NCI-H446 treated with DMSO at 0.1 percent for 48 hours (cell line): ENCODE results near the gene USB1.
"Not testable (repeated sequence)": the region's sequence is repeated elsewhere in the genome, so short reads cannot be mapped to it uniquely, and the experiment has no call there.

ENCODE experiments used
- DNase-seq: peaks from one replicate; lab custom pipeline; 2025; lab: John Stamatoyannopoulos, UW

The USB1 gene

DNA sequence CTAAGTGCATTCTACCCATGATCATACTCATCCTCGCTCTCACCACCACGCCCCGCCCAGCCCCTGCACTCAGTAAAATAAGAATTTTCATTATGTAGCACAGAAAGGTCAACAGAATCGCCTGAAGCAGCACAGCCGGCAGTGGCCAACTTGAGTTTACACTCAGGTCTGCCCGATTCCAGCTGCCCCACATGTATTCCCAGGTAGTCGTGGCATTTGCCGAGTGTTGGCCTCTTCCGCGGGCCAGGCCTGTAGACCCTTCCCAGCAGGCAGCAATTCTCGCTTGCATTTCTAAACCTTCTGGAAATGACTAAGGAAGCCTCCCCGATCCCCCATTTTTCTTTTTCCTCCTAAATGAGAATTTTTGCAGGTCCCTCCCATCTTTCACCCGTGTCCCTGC is 30.9 kb upstream of the USB1 start:
- DNase-seq = no peak

GRCh38 chr16:57970970-57971369 is 30.2 kb upstream of the USB1 start, which contains the start of gene CNGB1:
Gene CNGB1 (minus strand): TSS chr16:57971128. CDS start chr16:57967286, 3,842 bp downstream.
- DNase-seq = no peak

GRCh38 chr16:57971848-57972247 is 29.4 kb upstream of the USB1 start:
- DNase-seq = no peak

- no peak for DNase-seq
These were observed 28.9 kb upstream of the USB1 start for GRCh38 chr16:57972306-57972705.

- no peak for DNase-seq
These were observed 24.8 kb upstream of the USB1 start for GRCh38 chr16:57976331-57976796.

DNA sequence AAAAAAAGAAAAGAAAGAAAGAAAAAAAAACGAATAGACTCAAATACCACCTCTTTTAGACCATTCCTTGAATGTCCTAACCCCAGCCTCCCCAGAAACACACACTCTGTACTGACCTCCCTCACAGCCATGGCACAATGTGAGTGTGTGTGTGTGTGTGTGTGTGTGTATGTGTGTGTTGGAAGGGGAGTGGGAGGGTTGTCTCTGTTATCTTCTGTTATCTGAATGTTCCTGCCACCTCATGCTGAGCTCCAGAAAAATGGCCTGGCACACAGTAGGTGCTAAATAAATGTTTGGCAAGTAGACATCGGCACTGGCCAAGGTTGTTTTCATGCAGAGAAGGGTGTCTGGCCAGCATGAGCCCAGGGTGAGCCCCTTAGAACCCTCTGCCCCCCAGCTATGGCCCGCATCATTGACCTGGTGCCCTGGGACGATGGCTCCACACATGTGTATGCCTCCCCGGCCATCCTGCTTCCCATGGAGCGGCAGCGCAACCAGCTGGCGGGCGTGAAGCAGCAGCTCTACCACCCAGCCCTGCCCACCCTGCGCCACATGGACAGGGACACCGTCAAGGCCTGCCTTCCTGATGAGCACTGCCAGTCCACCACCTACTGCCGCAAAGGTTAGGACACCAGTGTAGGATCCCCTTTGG is 23.7 kb upstream of the USB1 start:
- no peak for DNase-seq

DNA sequence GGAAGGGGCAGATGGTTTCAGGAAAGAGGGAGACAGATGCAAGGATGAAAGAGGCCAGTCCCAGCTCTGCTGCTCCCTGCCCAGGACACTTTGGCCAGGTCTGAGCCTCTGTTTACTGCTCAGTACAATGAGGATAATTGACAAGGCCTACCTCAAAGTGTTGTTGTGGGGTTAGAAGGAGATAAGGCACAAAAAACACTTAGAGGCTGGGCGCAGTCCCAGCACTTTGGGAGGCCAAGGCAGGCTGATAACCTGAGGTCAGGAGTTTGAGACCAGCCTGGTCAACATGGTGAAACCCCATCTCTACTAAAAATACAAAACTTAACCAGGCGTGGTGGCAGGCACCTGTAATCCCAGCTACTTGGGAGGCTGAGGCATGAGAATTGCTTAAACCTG is 23.1 kb upstream of the USB1 start:
- not testable (repeated sequence) for DNase-seq

DNA sequence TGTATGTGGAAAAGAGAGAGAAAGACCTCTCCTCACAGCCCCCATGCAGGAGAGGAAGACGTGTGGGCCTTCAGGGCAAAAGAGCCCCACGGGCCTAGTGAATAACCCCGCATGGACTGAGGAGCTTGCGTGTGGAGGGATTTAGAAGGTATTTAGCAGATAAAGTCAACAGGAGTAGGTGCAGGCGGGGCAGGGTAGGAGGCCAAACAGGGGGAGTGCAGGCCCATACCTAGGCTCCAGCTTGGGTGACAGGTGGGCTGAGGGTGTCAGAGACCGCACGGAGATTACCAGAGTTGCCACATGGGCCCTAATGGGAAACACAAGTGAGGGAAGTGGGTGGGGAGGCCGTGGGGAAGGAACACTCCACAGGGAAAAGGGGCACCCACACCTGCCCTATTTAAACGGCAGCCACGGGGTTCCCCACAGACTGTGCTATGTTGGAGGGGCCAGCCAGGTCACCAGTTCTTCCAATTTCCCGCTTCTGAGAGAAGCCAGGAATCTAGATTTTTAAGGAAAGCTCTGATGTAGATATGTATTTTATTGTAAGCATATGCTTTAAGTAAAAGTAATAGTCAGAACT is 22.1 kb upstream of the USB1 start:
- no peak for DNase-seq

GRCh38 chr16:57981636-57982035 is 19.6 kb upstream of the USB1 start:
- DNase-seq = no peak

DNA sequence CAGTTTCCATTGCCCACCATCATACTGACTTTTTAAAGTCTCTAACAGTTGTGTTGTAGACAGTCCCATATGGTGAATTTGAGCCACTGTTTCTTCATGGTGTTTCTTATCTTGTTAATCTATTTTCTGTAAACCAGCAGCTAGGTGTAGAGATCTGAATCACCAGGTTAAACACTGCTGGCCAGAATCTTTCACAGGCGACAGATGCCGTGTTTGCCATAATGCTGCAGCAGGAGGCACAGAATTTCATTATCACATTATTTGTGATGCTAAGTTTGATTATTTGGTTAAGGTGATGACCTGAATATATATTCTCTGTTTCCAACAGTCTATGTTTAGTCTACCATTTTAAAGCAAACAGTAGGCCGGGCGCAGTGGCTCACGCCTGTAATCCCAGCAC is 18.8 kb upstream of the USB1 start:
- DNase-seq = no peak

GRCh38 chr16:57984443-57985203 is 16.6 kb upstream of the USB1 start:
- DNase-seq = no peak

GRCh38 chr16:57985204-57986181 is 15.7 kb upstream of the USB1 start:
- DNase-seq = no peak

DNA sequence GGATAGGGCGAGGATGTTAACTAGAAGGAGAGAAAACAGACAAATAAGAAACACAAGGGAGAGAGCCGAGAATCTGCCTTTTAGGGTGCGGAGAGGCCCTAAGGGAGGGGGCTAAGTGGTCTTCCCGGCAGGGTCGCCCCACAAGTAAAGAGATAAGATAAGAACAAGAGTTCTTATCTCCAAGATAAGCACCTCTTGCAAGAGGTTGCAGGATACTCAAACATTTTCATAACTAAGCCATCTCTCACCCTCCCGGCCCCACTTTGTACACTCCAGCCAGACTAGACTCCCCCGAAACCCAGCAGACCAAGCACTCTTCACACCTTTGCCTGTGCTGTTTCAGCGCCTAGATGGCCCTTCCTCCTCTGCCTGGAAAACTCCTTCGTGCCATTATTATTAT is 15.0 kb upstream of the USB1 start:
- DNase-seq = no peak

GRCh38 chr16:57987441-57988177 is 13.6 kb upstream of the USB1 start:
- no peak for DNase-seq

GRCh38 chr16:57988929-57989328 is 12.3 kb upstream of the USB1 start:
- peak; percentile 74 for DNase-seq

DNA sequence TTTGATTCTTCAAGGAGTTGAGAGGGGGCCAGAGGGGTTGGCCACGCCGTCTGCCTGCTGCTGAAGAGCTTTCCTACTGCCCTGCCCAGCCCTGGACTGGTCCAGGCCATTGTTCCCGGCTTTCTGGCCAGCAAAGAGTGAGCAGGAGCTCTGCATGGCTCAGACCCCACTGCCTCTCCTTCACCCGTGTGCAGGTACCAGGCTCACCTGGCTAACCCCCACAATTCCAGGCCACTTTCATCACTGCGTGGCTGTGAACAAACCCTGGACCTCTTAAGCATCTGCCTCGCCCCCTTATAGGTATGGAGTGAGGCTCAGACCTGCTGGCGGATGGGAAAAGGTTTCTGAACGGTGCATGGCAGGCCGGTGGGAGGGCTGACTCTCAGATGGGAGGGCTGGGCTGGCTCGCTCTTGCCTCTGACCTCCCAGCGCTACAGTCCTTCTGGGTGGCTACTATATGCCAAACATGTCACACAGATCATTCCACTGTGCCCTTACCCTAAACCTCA is 9.6 kb upstream of the USB1 start:
- no peak for DNase-seq

- no peak for DNase-seq
These were observed 9.1 kb upstream of the USB1 start for GRCh38 chr16:57992084-57992483.

DNA sequence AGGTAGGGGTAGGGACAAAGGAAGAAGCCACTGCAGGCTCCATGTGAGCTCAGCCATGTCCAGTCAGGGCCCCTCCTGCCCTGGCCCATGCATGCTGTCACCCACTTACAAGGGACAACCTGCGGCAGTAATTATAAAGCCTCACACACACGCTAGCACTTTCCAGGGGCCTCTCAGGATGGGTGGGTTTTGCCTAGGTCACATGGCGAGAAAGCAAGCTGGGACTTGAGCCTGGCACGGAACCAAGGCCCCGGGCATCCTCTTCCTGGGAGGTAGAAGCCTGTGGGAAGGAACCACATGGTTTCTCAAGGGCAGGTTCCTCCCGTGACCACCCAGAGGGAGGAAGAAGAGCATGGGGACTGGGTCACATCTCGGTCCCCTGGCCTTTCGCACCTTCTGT is 7.8 kb upstream of the USB1 start:
- DNase-seq = no peak

DNA sequence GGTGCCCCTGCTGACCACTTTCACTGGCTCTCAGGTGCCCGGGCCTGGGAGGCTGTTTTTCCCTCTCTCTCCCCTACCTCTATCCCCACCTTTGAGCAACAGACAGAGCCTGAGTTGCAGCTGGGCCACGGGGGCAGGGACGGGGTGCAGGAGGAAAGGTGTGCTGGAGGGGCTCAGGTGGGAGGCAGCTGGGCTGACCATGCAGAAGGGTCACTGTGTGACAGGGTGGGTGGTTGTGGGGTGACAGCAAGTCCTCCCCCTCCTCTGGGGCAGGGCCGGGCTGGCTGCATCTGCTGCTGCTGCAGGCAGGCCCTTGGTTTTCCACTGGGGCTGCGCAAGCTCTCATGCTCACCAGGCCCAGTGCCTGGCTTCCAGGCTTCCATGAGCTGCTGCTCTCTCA is 7.3 kb upstream of the USB1 start:
- no peak for DNase-seq

DNA sequence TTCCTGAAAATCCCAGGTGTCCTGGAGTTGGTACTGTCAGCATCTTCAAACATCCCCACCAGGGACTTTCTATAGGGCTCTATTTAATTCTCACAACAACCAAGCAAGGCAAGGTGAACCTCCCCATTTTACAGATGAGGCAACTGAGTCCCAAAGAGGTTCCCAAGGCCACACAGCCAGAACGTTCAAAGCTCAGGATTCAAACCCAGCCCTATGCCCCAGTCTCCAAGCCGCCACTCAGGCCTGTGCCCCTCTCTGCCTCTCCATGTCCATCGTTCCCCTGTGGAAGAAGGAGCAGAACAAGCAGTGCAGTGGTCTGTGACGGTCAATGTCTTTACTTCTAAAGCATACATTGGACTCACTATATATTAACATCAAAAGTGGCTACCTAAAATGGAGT is 6.8 kb upstream of the USB1 start:
- no peak for DNase-seq

DNA sequence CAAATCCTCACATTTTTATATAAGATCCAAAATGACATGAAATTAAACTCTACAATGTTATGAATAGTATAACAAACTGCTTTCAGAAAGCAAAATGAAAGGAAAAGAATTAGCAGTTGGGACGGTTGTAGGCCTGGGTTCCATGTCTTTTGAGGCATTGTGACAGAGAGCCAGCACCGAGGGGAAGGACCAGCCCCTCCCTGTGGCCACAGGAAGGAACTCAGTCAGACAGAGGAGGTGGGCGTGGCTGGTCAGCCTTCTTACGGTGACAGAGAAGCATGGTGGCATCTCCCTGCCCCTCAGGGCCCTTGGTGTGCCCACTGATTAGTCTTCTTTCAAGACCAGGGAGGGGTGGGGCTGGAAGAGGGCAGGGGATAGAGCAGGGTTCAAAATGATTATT is 6.4 kb upstream of the USB1 start:
- DNase-seq = no peak
